Activated CD4-positive, alpha-beta T cell treated with anti-CD3 and anti-CD28 coated beads, Interleukin-2, amount 10 ng/mL, durations not matched to agents 24 days and 14 days (primary cell): ENCODE results near the gene DYNLT2B. TPM values are rescaled to one million over a fixed set of nuclear protein-coding genes. Genes with fewer than 3 reads are reported as not detected.

Experiments
- total RNA-seq: library from RNA; stranded (reverse); gene quantifications from 2 replicates; pipeline ENCODE4 v1.2.3, GENCODE V29; 2022

The DYNLT2B gene
- total RNA-seq, 1 donor from 2014 or later: 11.8 TPM

Other genes starting within 250 kb of the DYNLT2B start
- gene TFRC, start 236.2 kb downstream of the DYNLT2B start, total RNA-seq: 725 and 748 TPM in 2 replicates
- gene ZDHHC19, start 106.8 kb downstream of the DYNLT2B start, total RNA-seq: not detected in 2 replicates
- gene SLC51A, start 101.7 kb downstream of the DYNLT2B start, total RNA-seq: not detected in 2 replicates
- 54.2 and 56.0 TPM in 2 replicates for gene PCYT1A, start 30.5 kb downstream of the DYNLT2B start, total RNA-seq
- not detected in 2 replicates for gene TM4SF19, start 20.1 kb upstream of the DYNLT2B start, total RNA-seq
- 65.5 and 70.8 TPM in 2 replicates for gene UBXN7, start 114.2 kb upstream of the DYNLT2B start, total RNA-seq
- gene RNF168, start 185.5 kb upstream of the DYNLT2B start, total RNA-seq: 32.8 and 33.3 TPM in 2 replicates
- gene SMCO1, start 197.1 kb upstream of the DYNLT2B start, total RNA-seq: not detected in 2 replicates